ENCODE data around the gene UNK.
A peak's percentile ranks its signal among the peaks of the same experiment; 100 is the strongest.

Gene UNK

GRCh38 chr17:75822119-75822799 is 37.7 kb downstream of the UNK start:
- no peak for DNase-seq

DNA sequence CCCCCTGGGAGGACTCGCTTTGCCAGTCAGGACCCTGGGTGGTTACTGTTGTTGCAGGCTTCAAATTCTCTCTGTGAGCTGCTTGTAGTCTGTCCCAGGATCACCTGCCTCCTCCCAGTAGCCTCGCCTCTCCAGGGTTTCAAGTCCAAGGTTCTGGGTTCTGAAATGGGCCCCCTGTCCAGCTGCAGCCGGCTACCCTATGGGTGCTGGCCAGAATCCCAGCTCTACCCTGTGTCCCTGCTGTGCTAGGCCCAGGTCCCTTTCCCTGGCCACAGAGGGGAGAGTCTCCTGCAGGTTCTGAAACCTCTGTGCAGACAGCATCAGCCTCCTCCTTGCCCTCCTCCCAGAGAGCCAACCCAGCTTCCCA is 38.2 kb downstream of the UNK start:
- no peak for DNase-seq

DNA sequence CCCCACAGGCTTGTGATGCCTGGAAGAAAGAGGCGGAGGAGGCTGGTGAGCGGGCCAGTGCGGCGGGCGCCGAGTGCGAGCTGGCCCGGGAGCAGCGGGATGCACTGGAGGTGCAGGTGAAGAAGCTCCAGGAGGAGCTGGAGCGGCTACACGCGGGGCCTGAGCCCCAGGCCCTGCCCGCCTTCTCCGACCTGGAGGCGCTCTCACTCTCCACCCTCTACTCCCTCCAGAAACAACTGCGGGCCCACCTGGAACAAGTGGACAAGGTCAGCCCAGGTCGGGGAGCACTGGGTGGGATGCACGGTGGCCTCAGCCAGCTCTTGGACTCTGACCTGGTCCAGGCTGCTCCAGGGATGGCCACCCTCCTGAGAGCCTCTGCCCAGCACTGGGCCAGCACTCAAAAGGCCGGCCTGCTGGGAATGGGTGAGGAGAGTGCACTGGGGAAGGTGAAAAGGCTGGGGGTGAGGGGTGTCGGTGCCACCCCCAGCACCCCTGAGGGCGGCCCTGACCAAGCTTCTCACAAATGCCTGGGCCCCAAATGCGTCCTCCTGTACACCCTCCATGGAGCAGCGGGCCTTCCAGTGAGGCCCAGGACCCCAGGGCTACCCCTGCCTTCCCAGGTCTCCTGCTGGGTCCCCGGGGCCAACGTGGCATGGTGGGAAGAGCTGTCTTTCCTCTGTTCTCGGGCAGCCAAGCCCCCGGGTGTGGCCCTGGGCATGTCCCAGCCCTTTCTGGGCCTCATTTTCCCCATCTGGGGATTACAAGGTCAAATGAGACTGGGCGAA is 38.8 kb downstream of the UNK start:
- no peak for DNase-seq

DNA sequence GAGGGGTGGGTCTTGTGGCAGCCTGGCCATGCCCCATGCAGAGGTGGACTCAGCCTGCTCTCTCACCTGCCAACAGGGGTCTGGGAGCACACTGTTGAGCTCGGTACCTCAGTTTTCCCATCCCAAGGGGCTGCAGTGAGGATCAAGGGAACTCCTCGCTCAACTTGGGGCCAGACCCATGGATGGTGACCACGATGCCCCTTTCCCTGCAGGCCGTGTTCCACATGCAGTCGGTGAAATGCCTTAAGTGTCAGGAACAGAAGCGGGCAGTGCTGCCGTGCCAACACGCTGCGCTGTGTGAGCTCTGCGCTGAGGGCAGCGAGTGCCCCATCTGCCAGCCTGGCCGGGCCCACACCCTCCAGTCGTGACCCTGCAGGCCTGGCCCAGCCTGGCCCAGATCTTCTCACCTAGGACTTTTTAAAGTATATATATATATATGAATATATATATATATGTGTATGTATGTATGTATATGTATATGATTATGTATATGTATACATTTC is 39.5 kb downstream of the UNK start:
- DNase-seq, result no peak

GRCh38 chr17:75824666-75825065 is 40.1 kb downstream of the UNK start:
- no peak for DNase-seq

DNA sequence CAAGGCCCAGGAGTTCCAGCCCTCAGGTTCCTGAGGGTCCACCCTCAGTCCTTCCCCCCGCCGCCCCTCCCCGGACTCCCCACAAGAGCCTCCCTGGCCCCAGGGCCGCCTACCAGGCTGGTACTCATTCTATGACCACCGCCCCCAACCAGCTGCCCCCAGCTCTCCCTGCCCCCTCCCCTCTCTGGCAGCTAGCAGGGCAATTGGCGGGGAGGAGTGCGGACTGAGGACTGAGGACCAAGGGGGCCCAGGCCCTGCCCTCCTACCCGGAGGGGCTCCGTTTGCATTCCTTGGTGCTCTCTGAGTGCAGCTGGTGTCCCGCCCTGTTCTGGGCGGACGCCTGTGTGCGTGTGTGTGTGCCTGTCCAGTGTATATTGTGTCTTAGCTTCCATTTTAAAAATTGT is 40.5 kb downstream of the UNK start:
- DNase-seq, result no peak

DNA sequence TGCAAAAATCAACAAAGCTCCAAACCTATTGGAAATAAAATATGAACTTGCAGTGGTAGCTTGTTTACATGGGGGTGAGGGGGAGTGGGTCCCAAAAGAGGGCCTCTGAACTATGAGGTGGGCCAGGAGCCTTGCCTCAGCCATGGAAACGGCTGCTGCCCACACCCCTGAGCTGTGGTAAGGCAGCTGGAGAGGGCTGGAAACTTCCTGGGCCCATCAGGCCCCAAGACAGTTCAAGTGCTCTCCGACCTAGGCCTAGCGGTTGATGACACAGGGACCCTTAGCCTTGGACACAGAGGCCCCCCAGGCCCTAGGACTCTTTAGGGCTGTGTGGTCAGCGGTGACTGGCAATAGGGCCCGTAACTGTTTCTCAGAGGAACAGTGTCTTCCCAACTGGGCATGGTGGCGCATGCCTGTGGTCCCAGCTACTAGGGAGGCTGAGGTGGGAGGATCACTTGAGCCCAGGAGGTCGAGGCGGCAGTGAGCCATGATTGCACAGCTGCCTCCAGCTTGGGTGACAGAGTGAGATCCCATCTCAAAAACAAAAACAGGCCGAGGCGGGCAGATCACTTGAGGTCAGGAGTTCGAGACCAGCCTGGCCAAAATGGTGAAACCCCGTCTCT is 41.3 kb downstream of the UNK start:
- no peak for DNase-seq

DNA sequence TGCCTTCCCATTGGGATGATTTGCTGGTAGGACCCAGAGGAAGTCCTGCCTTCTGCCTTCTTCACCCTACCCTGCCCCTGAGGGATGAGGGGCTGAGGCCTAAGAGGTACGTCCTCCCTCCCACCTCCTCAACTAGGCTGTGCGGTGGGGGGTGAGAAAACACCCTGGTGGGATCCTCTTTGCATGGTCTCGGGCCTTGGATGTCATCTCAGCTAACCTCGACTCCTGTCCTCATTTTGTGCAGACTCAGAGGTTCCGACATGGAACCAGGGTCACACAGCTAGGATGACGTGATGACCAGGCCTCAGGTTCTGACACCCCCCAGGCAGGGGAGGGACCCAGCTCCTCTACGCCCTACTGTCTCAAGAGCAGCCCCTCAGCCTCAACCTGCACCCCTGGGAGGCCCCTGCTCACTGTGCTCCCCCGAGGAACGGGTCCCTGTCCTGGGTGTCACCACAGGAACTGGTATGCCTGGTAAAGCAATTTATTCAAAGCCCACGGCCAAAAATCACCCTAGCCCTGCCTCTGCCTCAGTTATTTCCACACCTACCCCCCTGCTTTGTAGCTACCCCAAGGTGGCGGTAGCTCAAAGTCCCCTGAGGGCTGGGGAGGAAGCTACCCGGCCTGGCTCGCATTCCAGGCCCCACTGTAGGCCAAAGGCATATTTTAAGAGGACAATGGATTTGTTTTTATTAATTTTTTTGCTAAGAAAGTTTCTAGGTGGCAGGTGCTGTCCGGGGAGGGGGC is 42.1 kb downstream of the UNK start:
- DNase-seq, result no peak

- DNase-seq, result peak; percentile 72
Observed at GRCh38 chr17:75827308-75828075, 42.9 kb downstream of the UNK start.

DNA sequence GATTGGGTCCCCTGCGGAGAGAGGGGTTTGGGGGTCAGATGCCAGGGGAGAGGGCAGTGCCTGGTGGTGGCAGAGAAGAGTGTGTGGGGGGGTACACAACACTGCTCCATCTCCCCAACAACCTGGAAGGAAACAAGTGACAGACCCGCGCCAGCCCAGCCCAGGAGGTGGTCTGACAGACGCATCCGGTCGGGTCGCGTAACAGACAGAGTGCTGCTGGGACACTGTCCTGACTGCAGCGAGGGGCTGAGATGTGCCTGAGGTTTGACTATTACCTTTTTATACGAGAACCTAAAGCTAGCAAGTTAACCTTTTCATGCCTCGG is 43.4 kb downstream of the UNK start:
- DNase-seq, result no peak

DNA sequence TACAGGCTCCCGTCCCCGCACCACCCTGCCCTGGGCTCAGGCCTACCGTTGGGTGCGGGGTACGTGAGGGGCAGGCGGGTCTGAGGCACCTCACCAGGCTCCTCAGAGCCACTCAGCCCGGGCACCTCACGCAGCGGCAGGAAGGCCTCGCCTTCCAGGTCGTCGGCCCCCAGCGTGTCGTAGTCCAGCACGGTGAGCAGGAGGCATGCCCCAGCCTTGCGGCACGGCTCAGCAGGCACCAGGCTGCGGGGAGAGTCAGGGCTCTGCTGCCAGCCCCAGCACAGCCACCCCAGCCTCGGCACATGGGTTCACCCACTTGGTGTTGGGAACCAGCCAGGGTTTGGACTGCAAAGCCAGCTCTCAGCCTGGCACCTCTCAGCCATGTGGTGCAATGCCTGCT is 44.1 kb downstream of the UNK start:
- DNase-seq, result no peak

DNA sequence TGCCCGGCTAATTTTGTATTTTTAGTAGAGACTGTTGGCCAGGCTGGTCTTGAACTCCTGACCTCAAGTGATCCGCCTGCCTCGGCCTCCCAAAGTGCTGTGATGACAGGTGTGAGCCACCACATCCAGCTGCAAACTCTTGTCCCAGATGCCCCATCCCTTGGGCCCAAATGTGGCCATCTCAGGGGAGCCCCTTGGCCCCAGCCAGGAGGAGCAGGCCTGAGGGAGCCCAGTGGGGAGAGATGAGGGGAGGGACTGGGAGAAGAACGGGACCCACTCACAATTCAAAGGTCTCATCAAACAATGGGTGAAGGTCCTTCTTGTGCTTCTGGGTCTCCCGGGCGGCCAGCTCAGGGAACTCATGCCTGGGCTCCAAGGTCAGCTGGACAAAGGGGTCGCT is 45.1 kb downstream of the UNK start:
- no peak for DNase-seq

DNA sequence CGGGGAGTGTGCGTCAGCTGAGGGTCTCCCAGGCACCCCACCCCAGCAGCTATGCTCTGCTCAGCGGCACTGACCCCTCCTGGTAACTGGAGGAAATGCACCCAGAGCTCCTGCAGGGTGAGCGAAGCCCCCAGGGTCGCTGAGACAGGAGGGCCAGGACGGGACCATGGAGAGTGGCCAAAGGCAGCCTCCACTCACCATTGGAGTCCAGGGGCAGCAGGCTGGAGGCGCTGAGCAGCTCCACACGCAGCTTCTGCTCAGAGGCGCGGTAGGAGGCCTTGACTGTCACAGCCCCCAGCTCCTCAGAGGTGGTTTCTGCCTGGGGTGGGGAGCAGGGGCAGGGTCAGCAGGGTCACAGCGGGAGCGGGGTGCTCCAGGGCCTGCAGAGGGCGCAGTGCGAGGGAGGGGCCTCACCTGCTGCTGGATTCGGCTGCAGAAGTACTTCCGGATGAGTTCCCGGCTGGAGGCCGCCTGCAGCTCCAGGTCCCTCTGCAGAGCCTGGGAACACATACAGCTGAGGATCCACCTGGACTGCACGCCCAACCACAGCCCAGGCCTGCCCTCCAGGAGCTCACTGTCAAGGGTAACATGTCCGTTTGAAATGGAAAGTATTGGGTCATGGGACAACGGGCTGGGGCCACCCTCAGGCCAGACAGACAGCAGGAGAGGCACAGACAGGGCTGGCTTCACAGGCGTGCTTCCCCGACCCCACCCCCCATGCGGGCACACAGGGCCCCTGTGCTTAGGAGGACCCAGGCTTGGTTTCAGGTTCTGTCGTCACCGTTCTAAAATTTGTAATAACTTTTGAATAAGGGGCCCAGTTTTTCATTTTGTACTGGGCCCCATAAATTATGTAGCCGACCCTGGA is 45.8 kb downstream of the UNK start:
- DNase-seq, result no peak

DNA sequence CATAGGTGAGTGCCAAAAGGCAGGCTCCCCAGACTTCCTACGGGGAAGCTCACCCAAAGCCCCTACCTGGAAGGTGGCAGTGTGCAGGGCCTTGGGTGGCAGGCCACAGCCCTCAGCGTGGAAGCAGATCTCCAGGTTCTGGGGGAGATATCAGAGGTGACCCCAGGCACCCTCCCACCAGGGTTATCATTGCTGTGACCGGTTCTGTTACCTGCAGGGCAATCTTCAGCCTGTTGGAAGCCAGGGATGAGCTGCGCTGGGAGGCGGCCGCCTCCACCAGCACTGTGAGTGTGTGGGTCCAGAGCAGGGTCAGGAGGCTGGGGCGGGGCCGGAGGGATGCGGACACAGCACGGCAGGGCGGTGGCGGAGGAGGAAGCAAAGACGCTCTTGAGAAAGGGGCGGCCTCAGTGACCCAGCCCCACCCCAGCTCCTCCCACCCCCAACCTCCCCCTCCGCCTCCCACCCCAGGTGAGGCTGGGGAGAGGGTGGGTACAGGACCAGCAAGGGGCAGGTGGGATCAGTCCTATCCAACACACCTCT is 46.5 kb downstream of the UNK start:
- DNase-seq, result no peak

- DNase-seq, result no peak
Observed at GRCh38 chr17:75832164-75832651, 47.6 kb downstream of the UNK start.

- DNase-seq, result no peak
Observed at GRCh38 chr17:75832652-75833400, 48.2 kb downstream of the UNK start.

DNA sequence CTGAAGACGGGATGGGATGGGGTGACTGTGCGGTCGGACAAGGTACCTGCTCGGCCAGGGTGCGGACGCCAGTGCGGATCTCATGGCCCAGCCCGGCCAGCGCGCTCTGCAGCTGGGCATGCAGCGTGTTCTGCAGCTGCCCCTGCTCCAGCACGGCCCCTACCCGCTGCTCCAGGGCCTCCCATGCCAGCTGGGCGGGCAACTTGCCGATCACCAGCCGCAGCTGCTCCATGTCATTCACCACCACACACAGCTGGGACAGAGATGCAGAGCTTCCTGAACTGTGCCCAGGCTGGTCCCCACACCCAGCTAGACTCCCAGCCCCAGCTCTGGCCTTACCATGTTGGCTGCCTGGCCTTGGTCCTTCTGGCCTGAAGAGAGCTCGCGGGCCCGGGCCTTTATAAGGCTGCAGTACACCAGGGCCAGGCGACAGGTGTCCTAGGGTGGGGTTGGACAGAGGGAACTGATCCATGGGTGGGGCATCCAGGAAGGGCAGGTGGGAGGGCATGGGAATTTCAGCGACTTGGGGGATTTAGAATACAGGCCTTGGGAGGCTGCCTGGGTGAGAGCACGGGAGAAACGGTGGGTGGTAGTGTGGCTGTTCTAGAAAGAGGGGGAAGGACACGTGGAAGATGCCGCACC is 49.8 kb downstream of the UNK start:
- no peak for DNase-seq

DNA sequence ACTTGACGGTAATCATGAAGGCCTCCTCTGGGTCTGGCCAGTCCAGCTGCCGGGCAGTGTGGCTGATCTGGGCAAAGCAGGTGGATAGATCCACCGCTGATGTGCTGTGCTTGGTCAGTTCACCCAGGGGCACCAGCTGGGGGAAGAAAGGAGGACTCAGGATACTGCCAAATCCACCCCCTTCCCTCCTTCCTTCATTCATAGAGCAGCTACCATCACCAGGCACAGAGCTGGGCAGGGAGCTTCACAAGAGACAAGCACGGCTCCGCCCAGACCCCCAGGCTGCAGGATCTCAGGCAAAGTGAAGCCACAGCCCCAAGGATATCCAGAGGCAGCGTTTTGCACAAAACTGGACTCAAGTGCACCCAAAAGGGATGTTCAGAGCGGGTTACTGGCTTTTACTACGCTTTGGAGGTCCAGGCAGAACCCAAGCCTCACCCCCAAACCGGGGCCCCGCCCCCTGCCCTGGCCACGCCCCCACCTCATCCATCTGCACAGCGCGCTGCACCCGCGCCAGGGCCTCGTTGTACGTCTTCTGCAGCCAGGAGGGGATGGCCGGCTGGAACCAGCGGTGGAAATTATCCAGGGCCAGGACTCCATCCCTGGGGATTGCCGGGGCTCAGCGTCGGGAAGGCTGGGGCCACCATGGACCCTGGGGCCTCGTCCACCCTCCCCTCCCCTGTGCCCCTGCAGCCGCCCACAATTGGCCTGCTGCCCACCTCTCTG is 50.5 kb downstream of the UNK start:
- no peak for DNase-seq

GRCh38 chr17:75835654-75835987 is 51.0 kb downstream of the UNK start:
- DNase-seq, result no peak
